Measurements from ENCODE around the gene BIK.

BIK gene

GRCh38 chr22:43163241-43163795 is 52.8 kb downstream of the BIK start:
- no peak for DNase-seq

DNA sequence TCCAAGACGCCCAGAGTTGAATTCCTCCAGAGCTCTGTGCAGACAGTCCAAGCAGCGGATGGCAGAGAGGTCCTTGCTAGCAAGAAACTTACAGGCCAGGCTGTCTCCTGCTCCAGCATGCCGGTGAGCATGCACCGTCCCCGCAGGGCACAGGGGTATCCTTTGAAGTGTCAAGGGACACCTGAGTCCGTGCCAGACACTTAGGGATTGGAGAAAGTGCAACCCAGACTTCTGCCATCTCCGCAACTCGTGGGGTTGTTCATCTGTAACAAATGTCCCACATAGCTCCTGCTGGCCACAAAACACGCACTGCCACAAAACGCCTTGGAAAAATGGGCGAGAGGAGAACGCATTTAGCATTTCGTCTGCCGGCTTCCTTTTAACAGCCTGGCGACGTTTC is 54.1 kb downstream of the BIK start:
- no peak for DNase-seq

DNA sequence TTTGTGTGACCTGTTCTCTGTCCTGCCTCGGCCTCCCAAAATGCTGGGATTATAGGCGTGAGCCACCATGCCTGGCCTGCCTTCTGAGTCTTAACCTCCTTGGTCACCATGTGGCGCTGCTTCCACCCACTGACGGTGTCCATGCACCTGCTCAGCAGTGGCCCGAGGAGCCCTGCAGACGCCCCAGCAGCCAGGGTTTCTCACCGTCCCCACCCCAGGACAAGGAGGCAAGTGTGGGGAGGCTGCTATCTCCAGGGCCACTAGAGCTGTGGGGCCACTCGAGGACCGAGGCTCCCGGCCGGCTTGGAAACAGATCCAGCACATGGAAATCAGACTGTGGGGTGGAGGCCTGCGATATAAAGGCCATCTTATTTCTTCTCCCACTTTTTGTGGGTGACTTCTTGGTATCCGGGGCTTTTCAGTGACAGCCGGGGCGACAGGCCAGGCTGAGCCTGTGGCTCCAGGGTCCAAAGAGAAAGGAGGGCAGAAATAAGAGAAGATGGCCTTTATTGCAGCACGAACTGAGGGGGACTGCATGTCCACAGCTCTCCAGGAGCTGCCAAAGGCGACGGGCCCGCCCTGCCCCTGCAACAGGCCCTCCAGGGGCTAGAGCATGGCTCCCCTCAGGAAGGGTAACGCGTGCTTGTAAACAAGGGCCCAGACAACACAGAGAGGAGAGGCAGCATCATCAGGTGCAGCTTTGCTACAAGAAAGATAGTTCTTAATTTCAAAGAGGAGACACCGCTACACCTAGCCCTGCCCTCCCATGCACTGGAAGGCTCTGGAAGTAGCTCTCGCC is 55.8 kb downstream of the BIK start:
- no peak for DNase-seq

- DNase-seq, result no peak
Measured at GRCh38 chr22:43167001-43167589, 56.5 kb downstream of the BIK start.

GRCh38 chr22:43168471-43169309 is 58.1 kb downstream of the BIK start:
- DNase-seq, result no peak

DNA sequence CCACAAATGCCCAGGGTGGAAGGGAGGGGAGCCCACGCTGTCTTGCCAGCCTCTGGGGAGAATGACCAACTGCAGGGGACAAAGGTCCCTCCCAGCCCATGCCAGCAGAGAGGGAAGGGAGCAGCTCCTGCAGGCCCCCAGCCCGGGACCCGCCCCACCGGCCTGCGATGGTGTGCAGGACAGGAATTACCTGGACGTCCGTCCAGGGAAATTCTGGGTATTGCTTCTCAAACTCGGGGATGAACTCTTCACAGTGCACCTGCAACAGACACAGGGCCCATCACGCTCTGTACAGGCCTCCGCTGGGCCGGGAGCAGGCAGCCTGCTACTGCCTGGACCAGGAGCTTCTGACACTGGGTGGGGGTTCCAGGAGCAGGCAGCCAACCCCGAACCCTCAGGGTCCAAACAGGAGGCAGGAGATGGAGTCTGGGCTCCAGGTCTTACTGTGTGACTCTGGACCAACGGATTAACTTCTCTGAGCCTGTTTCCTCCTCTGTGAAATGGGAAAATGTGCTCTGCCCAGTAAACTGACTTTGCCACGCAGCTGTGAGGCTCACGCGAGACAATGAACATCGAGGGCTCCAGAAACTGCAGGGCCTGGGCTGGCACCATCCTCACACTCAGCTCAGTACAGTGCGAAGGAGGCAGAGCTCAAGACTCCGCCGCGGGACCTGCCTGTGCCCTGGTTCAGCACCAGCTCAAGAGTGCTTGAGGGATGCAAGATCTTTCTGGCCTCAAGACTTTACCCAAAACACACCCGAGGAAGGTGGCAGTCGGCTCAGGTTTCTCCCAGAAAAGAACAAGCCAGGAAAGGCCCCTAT is 59.0 kb downstream of the BIK start:
- no peak for DNase-seq

DNA sequence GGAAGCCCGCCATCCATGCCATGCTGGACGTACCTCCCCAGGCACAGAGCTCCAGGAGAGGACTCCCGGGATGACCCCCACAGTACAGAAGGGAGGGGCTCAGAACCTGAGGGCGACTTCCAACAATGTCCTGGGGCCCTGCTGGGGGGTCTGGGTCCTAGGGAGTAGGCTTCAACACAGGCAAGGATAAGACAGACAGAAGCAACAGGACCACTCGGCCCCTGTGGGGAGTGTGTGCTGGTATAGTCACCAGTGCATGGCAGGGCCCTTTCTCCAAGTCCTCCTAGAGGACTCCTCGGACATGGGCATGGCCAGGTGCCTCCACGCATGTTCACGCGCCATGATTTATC is 59.6 kb downstream of the BIK start:
- DNase-seq, result no peak

DNA sequence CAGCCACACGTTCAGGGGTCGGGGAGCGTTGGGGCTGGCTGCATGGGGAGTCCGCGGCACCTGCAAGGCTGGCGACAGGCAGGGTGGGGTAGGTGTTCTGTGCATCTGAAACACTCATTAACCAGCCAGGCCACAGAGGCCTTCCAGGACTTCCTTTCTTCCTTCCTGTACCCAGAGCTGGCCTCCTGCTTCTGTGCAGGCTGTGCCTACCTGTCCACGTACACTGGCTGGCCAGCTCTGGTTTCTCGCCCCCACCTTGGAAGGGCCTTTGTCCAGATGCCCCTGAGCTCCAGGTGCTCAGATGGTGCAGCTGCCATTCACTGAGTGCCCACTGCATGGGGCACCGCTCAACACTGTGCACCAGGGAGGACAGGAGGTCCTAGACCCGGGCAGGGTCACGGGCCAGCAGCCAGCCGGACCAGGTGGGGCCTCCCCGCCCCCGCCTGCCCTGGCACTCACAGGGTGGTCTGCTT is 60.5 kb downstream of the BIK start:
- no peak for DNase-seq

GRCh38 chr22:43171607-43172006 is 61.1 kb downstream of the BIK start:
- DNase-seq, result no peak

GRCh38 chr22:43172191-43172590 is 61.6 kb downstream of the BIK start:
- no peak for DNase-seq

DNA sequence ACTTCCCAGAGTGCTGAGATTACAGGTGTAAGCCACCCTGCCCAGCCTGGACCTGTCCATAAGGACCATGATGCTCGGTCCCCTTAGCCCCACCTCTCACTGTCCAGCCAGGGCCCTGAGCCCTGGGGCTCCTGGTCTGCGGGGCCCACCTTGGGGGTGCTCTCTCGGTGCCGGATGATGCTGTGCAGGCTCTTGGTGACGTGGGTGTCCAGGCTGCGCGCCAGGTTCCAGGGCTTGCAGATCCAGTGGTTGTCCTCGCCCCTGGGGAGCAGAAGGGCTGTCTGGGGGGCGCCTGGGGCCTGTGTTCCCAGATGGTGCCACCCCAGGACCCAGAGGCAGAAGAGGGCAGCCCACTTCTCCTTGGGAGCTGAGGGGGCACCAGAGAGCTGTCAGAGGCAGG is 63.0 kb downstream of the BIK start:
- no peak for DNase-seq

- DNase-seq, result no peak
Measured at GRCh38 chr22:43173976-43174720, 63.6 kb downstream of the BIK start.

- no peak for DNase-seq
Measured at GRCh38 chr22:43174941-43175531, 64.5 kb downstream of the BIK start.

- DNase-seq, result no peak
Measured at GRCh38 chr22:43176090-43176489, 65.5 kb downstream of the BIK start.

- DNase-seq, result no peak
Measured at GRCh38 chr22:43177479-43177878, 66.9 kb downstream of the BIK start.
